ENCODE data around the gene INPP5D. TPM values are rescaled to one million over a fixed set of nuclear protein-coding genes. Genes with fewer than 3 reads are reported as not detected.

Gene INPP5D
- total and polyA plus RNA-seq, 2 of the 8 experiments (the other 6 are each of a cell fraction or from before 2014, with no cell fraction given) = 4.5 to 7.1 TPM

DNA sequence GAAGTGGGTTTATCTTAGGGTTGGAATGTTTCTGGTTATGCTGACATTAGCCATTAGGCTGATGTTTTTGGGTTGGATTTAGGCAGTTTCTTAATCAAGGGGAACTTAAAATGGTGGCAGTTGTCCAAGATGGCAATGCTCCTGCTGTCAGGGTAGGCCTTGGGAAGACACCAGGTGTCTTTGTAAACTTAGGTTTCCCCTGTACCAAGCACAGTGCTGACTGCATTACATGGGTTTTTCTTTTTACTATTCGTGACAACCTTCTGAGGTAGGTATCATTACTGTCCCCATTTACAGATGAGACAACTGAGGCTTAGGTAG, 190.8 kb downstream of the INPP5D start:
- Histone ChIP-seq H3K9ac (replicated peaks in 1 of 4; ENCODE audit: extremely low read depth in 1 of 4, low read depth in 3 of 4, low read length in 3 of 4) (no peak overlapping the region), H2AK5ac (ENCODE audit: low read depth, low read length) (no peak overlapping the region), H3K9me3 (ENCODE audit: insufficient read depth in 2 of 2, low read depth in 1 of 2, low read length in 1 of 2) (peaks cover 8 to 14% of the 10 kb centered on the region in 2 experiments; a peak in 3 of 4 replicates), H3K27ac (ENCODE audit: low read depth, low read length) (no peak overlapping the region), H2BK12ac (ENCODE audit: low read depth, low read length) (no peak overlapping the region), H3K79me1 (ENCODE audit: low read depth, low read length) (peaks cover 5% of the 10 kb centered on the region; the same call in 1 of the 2 replicates), H2BK120ac (replicated peaks; ENCODE audit: low read depth, low read length) (no peak overlapping the region), H3K4me1 (replicated peaks in 1 of 4; ENCODE audit: control insufficient read depth in 3 of 4, insufficient read depth in 4 of 4, low read length in 3 of 4) (0 out of 7 replicates have a peak, but pooled peaks cover 0 to 2% (median 0%) of the 10 kb centered on the region in 4 experiments), H3K23ac (ENCODE audit: insufficient read length) (no peak overlapping the region), H3K27me3 (replicated peaks in 1 of 4; ENCODE audit: control insufficient read depth in 3 of 4, extremely low read depth in 1 of 4, insufficient read depth in 3 of 4, low read length in 3 of 4) (peaks cover 0 to 1% (median 0%) of the 10 kb centered on the region in 4 experiments; a peak in 1 of 7 replicates), H3K14ac (ENCODE audit: insufficient read length) (no peak overlapping the region), H2BK20ac (ENCODE audit: low read length) (no peak overlapping the region), H2BK5ac (ENCODE audit: low read depth, low read length) (no peak overlapping the region), H2AFZ (ENCODE audit: low read length) (peak overlapping the region; percentile 81), H3K4me2 (ENCODE audit: insufficient read depth in 1 of 2, low read depth in 2 of 2, low read length in 2 of 2) (no peak overlapping the region; a peak in 1 of 4 replicates), H4K8ac (ENCODE audit: extremely low read depth, insufficient read depth, low read length) (no peak overlapping the region), H3K79me2 (ENCODE audit: control insufficient read depth in 1 of 2, insufficient read depth in 2 of 2, low read length in 2 of 2) (peaks cover 15 to 41% of the 10 kb centered on the region in 2 experiments), H2BK15ac (ENCODE audit: low read length) (no peak overlapping the region), H4K5ac (ENCODE audit: insufficient read length, low read depth, low read length) (no peak overlapping the region), H3K23me2 (ENCODE audit: low read depth, low read length) (no peaks in the 10 kb centered on the region; the same call in 1 of the 2 replicates), H3K36me3 (ENCODE audit: control insufficient read depth in 2 of 4, insufficient read depth in 4 of 4, low read length in 3 of 4) (peaks cover 0 to 6% (median under 1%) of the 10 kb centered on the region in 4 experiments; a peak in 2 of 8 replicates), H3K18ac (ENCODE audit: extremely low read depth, low read length) (no peak overlapping the region), H3K4me3 (ENCODE audit: extremely low read depth in 1 of 4, insufficient read depth in 2 of 4, low read depth in 3 of 4, low read length in 4 of 4) (no peak overlapping the region), H3K56ac (replicated peaks; ENCODE audit: insufficient read length, low read depth, low read length) (no peak overlapping the region), H4K91ac (replicated peaks; ENCODE audit: insufficient read length, low read length) (peak overlapping the region; percentile 45), H4K20me1 (replicated peaks in 1 of 2; ENCODE audit: control insufficient read depth in 1 of 2, insufficient read depth in 2 of 2, low read length in 2 of 2) (peaks cover 5% of the 10 kb centered on the region in 2 experiments), H3K4ac (replicated peaks; ENCODE audit: insufficient read length, low read depth, low read length) (no peak overlapping the region)
- ChIA-PET CTCF (ENCODE audit: partially characterized antibody) (interaction anchor here (0.6 to 5.8 kb wide), 34 partner anchors 10 to 671 kb away, joined by 3 to 33 read pairs (median 3); partner anchors contain the start of genes INPP5D and NEU2), POLR2A (ENCODE audit: partially characterized antibody) (interaction anchor here (0.5 to 1.6 kb wide), 6 partner anchors 92 to 398 kb away, joined by 3 to 6 read pairs (median 4); partner anchors contain the start of gene INPP5D)
- DNase-seq (ENCODE audit: low read depth in 1 of 2, low spot score in 2 of 2) = no peak
- FAIRE-seq = no peak
- peak; percentile 94 for TF ChIP-seq KDM1A (IDR thresholded peaks at IDR 0.05; ENCODE audit: borderline replicate concordance, low read length)
- TF ChIP-seq YY1 (IDR thresholded peaks at IDR 0.05; ENCODE audit: low read depth, low read length) = no peak
- WGBS, 2 experiments (ENCODE audit: extremely low coverage in 1 of 2, insufficient coverage in 1 of 2, insufficient read length in 1 of 2, insufficient replicate concordance in 2 of 2, low coverage in 1 of 2, low lambda C conversion rate in 2 of 2, missing lambda C conversion rate in 1 of 2) = 87% methylated on average over 1 of the region's 1 CpG; no CpG with 5 or more reads in 1 of the 2 experiments

Data from H1 (cell line).